AG09309 (cell line): ENCODE results near the gene MAP7D2.

ENCODE experiments used
- DNase-seq: peaks from one replicate; pipeline ENCODE4 v3.0.0-alpha.2; 2010; ENCODE audit warnings: low read depth
- H3K4me3 ChIP-seq: 2 replicates; pipeline ENCODE4 v1.5.1; 2011; ENCODE audit warnings: mild to moderate bottlenecking, low read depth, low read length, moderate library complexity; ENCODE audit not compliant: control insufficient read depth
- CTCF ChIP-seq: IDR thresholded peaks from 2 replicates; pipeline ENCODE4 v1.5.1; 2011; ENCODE audit warnings: mild to moderate bottlenecking, low read depth, low read length, inconsistent platforms; ENCODE audit not compliant: insufficient read depth, control insufficient read depth; ENCODE audit errors: missing control alignments

Gene MAP7D2

DNA sequence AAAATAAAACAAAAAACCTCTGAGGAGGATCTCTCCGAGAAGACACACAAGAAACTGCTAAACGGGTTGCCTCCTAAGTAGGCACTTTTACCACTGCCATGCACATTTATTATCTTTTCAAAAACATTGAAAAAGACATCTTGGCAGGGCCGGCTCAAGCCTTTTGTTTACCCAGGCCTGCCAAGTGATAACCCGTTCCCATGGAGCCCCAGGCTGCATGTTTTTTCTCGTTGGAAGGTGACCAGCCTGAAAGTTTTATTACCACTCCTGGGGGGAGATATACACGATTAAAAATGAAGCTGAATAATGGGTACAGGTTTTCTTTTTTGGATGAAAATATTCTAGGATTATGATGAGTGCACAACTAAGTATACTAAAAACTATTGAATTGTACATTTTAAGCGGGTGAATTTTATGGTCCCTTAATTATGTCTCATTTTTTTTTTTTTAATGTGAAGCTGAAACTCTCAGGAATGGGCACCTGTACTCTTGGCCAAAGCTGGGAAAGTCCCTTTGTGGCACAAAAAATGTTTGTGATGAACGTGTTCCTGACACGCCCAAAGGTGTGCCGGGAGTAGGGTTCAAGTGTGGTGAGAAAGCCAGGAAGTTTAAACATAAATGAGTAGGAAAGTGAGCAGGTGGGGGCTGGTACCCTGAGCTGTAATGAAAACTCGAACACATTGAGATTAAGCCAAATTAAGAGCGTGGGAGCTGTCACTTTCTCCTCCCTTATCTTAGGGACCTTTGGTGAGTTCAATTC is 1.5 kb upstream of the MAP7D2 start:
- H3K4me3 ChIP-seq = no peak overlapping the region
- TF ChIP-seq CTCF = no peak
- DNase-seq = no peak

- peak overlapping the region; percentile 19 for H3K4me3 ChIP-seq
- DNase-seq = no peak
Measured at GRCh38 chrX:20116087-20116576, 575 bp downstream of the MAP7D2 start.

DNA sequence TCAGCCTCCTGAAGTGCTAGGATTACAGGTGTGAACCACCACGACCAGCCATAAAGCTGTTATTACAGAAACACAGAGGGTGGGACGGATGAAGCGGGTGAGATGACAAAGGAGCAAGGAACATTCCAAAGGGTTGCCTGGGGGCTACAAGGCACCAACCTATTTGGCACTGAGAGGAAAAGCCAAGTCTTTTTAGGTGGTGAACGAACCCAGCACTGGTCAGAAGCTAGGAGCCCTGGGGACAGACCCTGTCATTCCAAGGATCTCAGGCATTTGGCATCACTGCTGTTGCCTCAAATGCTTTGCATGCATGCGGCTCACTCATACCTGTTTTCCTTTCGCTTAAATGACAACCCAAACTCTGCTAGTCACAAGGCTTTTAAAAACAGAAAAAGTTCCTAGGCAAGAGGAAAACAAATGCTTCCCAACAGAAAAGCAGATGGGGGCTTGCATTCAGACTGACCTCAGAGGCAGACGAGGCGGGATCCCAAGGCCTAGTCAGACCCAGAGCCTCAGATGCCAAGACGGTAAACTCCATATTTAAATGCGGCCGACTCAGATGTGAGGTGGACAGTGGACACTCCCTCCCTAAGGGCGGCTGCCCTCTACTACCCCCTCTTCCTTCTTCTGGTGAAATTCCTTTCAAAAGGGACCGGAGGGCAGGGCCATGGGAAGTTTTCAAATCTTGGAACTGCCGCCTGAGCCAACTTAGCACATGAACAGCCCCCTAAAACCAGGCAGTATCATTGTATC is 4.5 kb downstream of the MAP7D2 start:
- H3K4me3 ChIP-seq = no peak overlapping the region
- TF ChIP-seq CTCF = no peak
- DNase-seq = no peak

More at GRCh38 chrX:20116087-20116576, 575 bp downstream of the MAP7D2 start:
- no peak for TF ChIP-seq CTCF

DNA sequence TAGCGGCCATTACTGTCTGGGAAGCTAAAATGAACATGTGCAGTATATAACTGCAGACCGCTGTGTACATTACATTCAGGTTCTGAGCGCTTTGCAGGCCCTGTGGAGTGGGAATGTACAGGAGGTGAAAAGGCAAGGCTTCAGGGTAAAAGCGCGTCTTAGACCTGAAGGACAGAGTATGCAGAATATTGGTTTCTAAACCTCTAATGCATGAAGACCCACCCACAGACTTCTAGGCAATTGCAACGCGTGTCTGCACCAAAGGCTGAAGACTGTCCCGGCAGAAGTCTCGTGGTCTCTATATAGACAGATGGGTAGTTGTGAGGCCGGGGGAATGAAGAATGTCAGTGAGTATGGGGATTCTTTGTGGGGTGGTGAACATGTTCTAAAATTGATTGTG is 5.4 kb downstream of the MAP7D2 start:
- no peak overlapping the region for H3K4me3 ChIP-seq
- TF ChIP-seq CTCF = no peak
- no peak for DNase-seq

GRCh38 chrX:20101934-20102581 is 14.6 kb downstream of the MAP7D2 start:
- H3K4me3 ChIP-seq = no peak overlapping the region
- TF ChIP-seq CTCF = no peak
- DNase-seq = no peak

- H3K4me3 ChIP-seq = no peak overlapping the region
- TF ChIP-seq CTCF = no peak
- no peak for DNase-seq
Measured at GRCh38 chrX:20091499-20091898, 25.2 kb downstream of the MAP7D2 start.
